A673 (cell line): ENCODE results near the gene SLC2A2. TPM values are rescaled to one million over a fixed set of nuclear protein-coding genes. Genes with fewer than 3 reads are reported as not detected.

Source experiments
- BruUV-seq: library from RNA; stranded (reverse); fragments of 400-500 nt; replicated peaks from 2 replicates; lab custom pipeline; 2021; lab: Mats Ljungman, UMichigan
- CTCF ChIA-PET: fragments of 300-600 bp; sonication (Branson Sonifier 250); formaldehyde crosslinking; loops from one replicate; lab custom pipeline; 2022; ENCODE audit warnings: antibody characterized with exemption; lab: Charles Lee
- POLR2A ChIA-PET: fragments of 300-600 bp; sonication (Branson Sonifier 250); formaldehyde crosslinking; loops from one replicate; lab custom pipeline; 2022; ENCODE audit warnings: antibody characterized with exemption; ENCODE audit not compliant: low non-redundant PET; lab: Charles Lee
- DNase-seq: peaks from one replicate; pipeline ENCODE4 v3.0.0-alpha.2; 2015; ENCODE audit warnings: low spot score
- H3K27ac ChIP-seq: fragments of 200-600 bp; sonication (generic); 2 replicates; pipeline ENCODE4 v1.5.1; 2016; ENCODE audit warnings: mixed run types, low read depth, mild to moderate bottlenecking, mixed read lengths, antibody characterized with exemption, low read length; ENCODE audit not compliant: poor library complexity, severe bottlenecking
- H3K27me3 ChIP-seq: fragments of 200-600 bp; sonication (generic); replicated peaks from 2 replicates; pipeline ENCODE4 v1.6.1; 2017; ENCODE audit warnings: mixed run types, low read depth, mild to moderate bottlenecking, mixed read lengths, antibody characterized with exemption, low read length; ENCODE audit not compliant: insufficient read depth, poor library complexity
- H3K36me3 ChIP-seq: fragments of 200-600 bp; sonication (generic); 2 replicates; pipeline ENCODE4 v1.6.1; 2016; ENCODE audit warnings: mixed run types, mild to moderate bottlenecking, mixed read lengths, antibody characterized with exemption, low read length; ENCODE audit not compliant: insufficient read depth, poor library complexity, severe bottlenecking
- H3K4me1 ChIP-seq: fragments of 200-600 bp; sonication (generic); 2 replicates; pipeline ENCODE4 v1.6.1; 2017; ENCODE audit warnings: mixed run types, mild to moderate bottlenecking, mixed read lengths, antibody characterized with exemption, low read length; ENCODE audit not compliant: insufficient read depth, poor library complexity, severe bottlenecking
- H3K4me3 ChIP-seq: fragments of 200-600 bp; sonication (generic); 2 replicates; pipeline ENCODE4 v1.5.1; 2016; ENCODE audit warnings: low read depth, mixed run types, mild to moderate bottlenecking, mixed read lengths, low read length; ENCODE audit not compliant: poor library complexity, severe bottlenecking
- H3K9me3 ChIP-seq: fragments of 200-600 bp; sonication (generic); 2 replicates; pipeline ENCODE4 v1.6.1; 2016; ENCODE audit warnings: mixed run types, low read depth, mild to moderate bottlenecking, mixed read lengths, antibody characterized with exemption, low read length; ENCODE audit not compliant: poor library complexity, severe bottlenecking
- EZH2 ChIP-seq: fragments of 200-600 bp; sonication (generic); IDR thresholded peaks from 2 replicates; pipeline ENCODE4 v1.6.1; 2017; ENCODE audit warnings: borderline replicate concordance, low read depth, mild to moderate bottlenecking, mixed read lengths, antibody characterized with exemption, low read length; ENCODE audit not compliant: poor library complexity, severe bottlenecking
- intact Hi-C: fragments of 100-400 bp; cut with micrococcal nuclease; formaldehyde crosslinking; loops from one replicate; pipeline ENCODE4 v1.10.0; 2022; ENCODE audit not compliant: unreplicated experiment
- total RNA-seq: library from RNA; stranded (reverse); gene quantifications from 2 replicates; pipeline ENCODE4 v1.2.3, GENCODE V29; 2021
- TF ChIP-seq, protein P1 (sequence below): fragments of 300-800, 200-600 bp; sonication (generic); conservative IDR thresholded peaks from 2 replicates; pipeline ENCODE4 v1.5.1; 2017; ENCODE audit warnings: low read depth, mild to moderate bottlenecking, antibody characterized with exemption, low read length, moderate library complexity, mixed read lengths

SLC2A2 gene
- total RNA-seq, 1 experiment from 2014 or later, result not detected

DNA sequence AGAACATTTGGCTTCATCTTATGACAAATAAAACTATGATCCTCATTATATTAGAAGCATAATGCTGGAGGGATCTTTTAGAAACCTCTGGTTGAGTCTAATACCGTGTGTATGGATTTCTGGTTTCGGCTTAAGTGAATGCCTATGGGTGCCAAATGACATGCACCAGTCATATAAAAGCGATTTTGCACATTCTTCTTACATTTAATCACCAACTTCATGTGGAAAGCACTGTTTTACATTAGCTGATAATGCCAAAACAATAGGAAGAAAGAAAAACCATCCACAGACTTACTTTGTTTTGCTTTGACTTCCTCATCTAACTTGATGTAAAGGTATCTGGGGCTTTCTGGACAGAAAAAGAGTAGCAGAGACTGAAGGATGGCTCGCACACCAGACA is 20.9 kb downstream of the SLC2A2 start:
- intact Hi-C loops, result no loop called here
- Histone ChIP-seq H3K27me3 (no peaks in the 10 kb centered on the region), H3K4me1 (no peaks in the 10 kb centered on the region), H3K9me3 (no peaks in the 10 kb centered on the region), H3K4me3 (no peak overlapping the region), H3K27ac (no peak overlapping the region), H3K36me3 (no peaks in the 10 kb centered on the region)
- TF ChIP-seq, protein P1, sequence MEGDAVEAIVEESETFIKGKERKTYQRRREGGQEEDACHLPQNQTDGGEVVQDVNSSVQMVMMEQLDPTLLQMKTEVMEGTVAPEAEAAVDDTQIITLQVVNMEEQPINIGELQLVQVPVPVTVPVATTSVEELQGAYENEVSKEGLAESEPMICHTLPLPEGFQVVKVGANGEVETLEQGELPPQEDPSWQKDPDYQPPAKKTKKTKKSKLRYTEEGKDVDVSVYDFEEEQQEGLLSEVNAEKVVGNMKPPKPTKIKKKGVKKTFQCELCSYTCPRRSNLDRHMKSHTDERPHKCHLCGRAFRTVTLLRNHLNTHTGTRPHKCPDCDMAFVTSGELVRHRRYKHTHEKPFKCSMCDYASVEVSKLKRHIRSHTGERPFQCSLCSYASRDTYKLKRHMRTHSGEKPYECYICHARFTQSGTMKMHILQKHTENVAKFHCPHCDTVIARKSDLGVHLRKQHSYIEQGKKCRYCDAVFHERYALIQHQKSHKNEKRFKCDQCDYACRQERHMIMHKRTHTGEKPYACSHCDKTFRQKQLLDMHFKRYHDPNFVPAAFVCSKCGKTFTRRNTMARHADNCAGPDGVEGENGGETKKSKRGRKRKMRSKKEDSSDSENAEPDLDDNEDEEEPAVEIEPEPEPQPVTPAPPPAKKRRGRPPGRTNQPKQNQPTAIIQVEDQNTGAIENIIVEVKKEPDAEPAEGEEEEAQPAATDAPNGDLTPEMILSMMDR, result no peak
- no peak for TF ChIP-seq EZH2
- DNase-seq, result no peak
- CTCF ChIA-PET, result no interaction called here
- BruUV-seq, result no TSS peak
- POLR2A ChIA-PET, result no interaction called here

GRCh38 chr3:171001957-171002694 is 24.4 kb downstream of the SLC2A2 start:
- no peak overlapping the region for H3K4me3 ChIP-seq
- no peak for TF ChIP-seq EZH2
- TF ChIP-seq, protein P1, result no peak
- POLR2A ChIA-PET, result no interaction called here
- intact Hi-C loops, result no loop called here
- no peaks in the 10 kb centered on the region for H3K27me3 ChIP-seq
- H3K9me3 ChIP-seq, result no peaks in the 10 kb centered on the region
- H3K4me1 ChIP-seq, result peaks cover 11% of the 10 kb centered on the region
- DNase-seq, result no peak
- BruUV-seq, result no TSS peak
- no peak overlapping the region for H3K27ac ChIP-seq
- CTCF ChIA-PET, result no interaction called here
- no peaks in the 10 kb centered on the region for H3K36me3 ChIP-seq

GRCh38 chr3:171001250-171001893 is 25.1 kb downstream of the SLC2A2 start:
- no peaks in the 10 kb centered on the region for H3K9me3 ChIP-seq
- ChIA-PET CTCF (no interaction called here), POLR2A (no interaction called here)
- no peak for TF ChIP-seq EZH2
- TF ChIP-seq, protein P1, result no peak
- no peaks in the 10 kb centered on the region for H3K36me3 ChIP-seq
- H3K4me1 ChIP-seq, result peaks cover 11% of the 10 kb centered on the region
- no peaks in the 10 kb centered on the region for H3K27me3 ChIP-seq
- BruUV-seq, result no TSS peak
- intact Hi-C loops, result no loop called here
- no peak for DNase-seq
- no peak overlapping the region for H3K27ac ChIP-seq
- H3K4me3 ChIP-seq, result no peak overlapping the region
